ENCODE results near the gene GEMIN4. TPM values are rescaled to one million over a fixed set of nuclear protein-coding genes. Genes with fewer than 3 reads are reported as not detected.

The GEMIN4 gene
- total RNA-seq, 1 donor from 2014 or later = 11.2 TPM

- peak in 1 of 2 donors; percentile 81 for DNase-seq (ENCODE audit: low spot score in 2 of 2)
- Histone ChIP-seq H3K9me3 (no peaks in the 10 kb centered on the region), H3K27ac (peak within 1 kb of the TSS; percentile 71 to 74), H3K27me3 (no peaks in the 10 kb centered on the region), H3K4me3 (peak within 1 kb of the TSS; percentile 80 to 94), H3K36me3 (no peaks in the 10 kb centered on the region), H3K4me1 (peaks cover 7 to 14% of the 10 kb centered on the region in 2 donors)
- intact Hi-C loops (cut with DNase I) = no loop called here
- no peak for TF ChIP-seq CTCF (IDR thresholded peaks at IDR 0.05)
These were observed 19.8 kb downstream of the GEMIN4 start, which contains the start of gene TLCD3A for GRCh38 chr17:732067-732901. TSS of gene TLCD3A (plus strand) at chr17:732596. CDS start at chr17:732648, 52 bp downstream.

- peaks cover 7 to 14% of the 10 kb centered on the region in 2 donors for H3K4me1 ChIP-seq
- no peaks in the 10 kb centered on the region for H3K9me3 ChIP-seq
- no peak for DNase-seq (ENCODE audit: low spot score in 2 of 2)
- H3K36me3 ChIP-seq = no peaks in the 10 kb centered on the region
- H3K27ac ChIP-seq = peak overlapping the region in 1 of 2 donors; percentile 60
- intact Hi-C loops (cut with DNase I) = no loop called here
- peak overlapping the region; percentile 80 to 94 for H3K4me3 ChIP-seq
- no peaks in the 10 kb centered on the region for H3K27me3 ChIP-seq
- no peak for TF ChIP-seq CTCF (IDR thresholded peaks at IDR 0.05)
These were observed 20.4 kb downstream of the GEMIN4 start for GRCh38 chr17:731644-732066.

- Histone ChIP-seq H3K4me1 (peaks cover 7 to 14% of the 10 kb centered on the region in 2 donors), H3K36me3 (no peaks in the 10 kb centered on the region), H3K27ac (no peak overlapping the region), H3K9me3 (no peaks in the 10 kb centered on the region), H3K4me3 (no peak overlapping the region), H3K27me3 (no peaks in the 10 kb centered on the region)
- intact Hi-C loops (cut with DNase I) = no loop called here
- DNase-seq (ENCODE audit: low spot score in 2 of 2) = no peak
- no peak for TF ChIP-seq CTCF (IDR thresholded peaks at IDR 0.05)
These were observed 23.2 kb downstream of the GEMIN4 start for GRCh38 chr17:728911-729310.

GRCh38 chr17:726271-726919, 25.7 kb downstream of the GEMIN4 start:
- H3K36me3 ChIP-seq = no peaks in the 10 kb centered on the region
- no peaks in the 10 kb centered on the region for H3K27me3 ChIP-seq
- no peak for DNase-seq (ENCODE audit: low spot score in 2 of 2)
- H3K4me3 ChIP-seq = no peak overlapping the region
- H3K27ac ChIP-seq = no peak overlapping the region
- TF ChIP-seq CTCF (IDR thresholded peaks at IDR 0.05) = no peak
- H3K9me3 ChIP-seq = no peaks in the 10 kb centered on the region
- H3K4me1 ChIP-seq = peaks cover 2% of the 10 kb centered on the region in 2 donors
- intact Hi-C loops (cut with DNase I) = no loop called here

GRCh38 chr17:725746-726145, 26.3 kb downstream of the GEMIN4 start:
- H3K4me1 ChIP-seq = no peaks in the 10 kb centered on the region
- no peak overlapping the region for H3K4me3 ChIP-seq
- intact Hi-C loops (cut with DNase I) = no loop called here
- no peaks in the 10 kb centered on the region for H3K36me3 ChIP-seq
- TF ChIP-seq CTCF (IDR thresholded peaks at IDR 0.05) = no peak
- no peaks in the 10 kb centered on the region for H3K27me3 ChIP-seq
- H3K27ac ChIP-seq = no peak overlapping the region
- DNase-seq (ENCODE audit: low spot score in 2 of 2) = no peak
- no peaks in the 10 kb centered on the region for H3K9me3 ChIP-seq

Measured in ascending aorta (tissue), 2 donors.